Spleen (tissue), 7 donors: ENCODE data around the gene CHAMP1.

Experiments
- POLR2AphosphoS5 ChIP-seq, 3 donors: sonication (generic); formaldehyde crosslinking; IDR thresholded peaks; one replicate each; pipeline ENCODE4 v1.5.1; 2017; ENCODE audit warnings: antibody characterized with exemption in 3 of 3
- TF ChIP-seq, protein P1 (sequence below), 11 experiments: fragments of 200-600 bp in 7 of 11; fragments of 450-650 bp in 4 of 11; sonication (generic) in 4 of 11; IDR thresholded peaks in 8 of 11; conservative IDR thresholded peaks in 3 of 11; 1 replicate in 7 of 11; 2 replicates in 4 of 11; pipeline versions ENCODE4 v1.4.0 to v1.8.0; 2016 to 2021; ENCODE audit warnings: antibody characterized with exemption in 11 of 11, inconsistent platforms in 4 of 11, mild to moderate bottlenecking in 1 of 11
- donor health status: DM: no; HTN: no; CAD: no; lungs with moderate emphysema.
- donor health status: DM: no; HTN: no; CAD: no.
- donor health status: DM: no; HTN: no; CAD: no.

DNA sequence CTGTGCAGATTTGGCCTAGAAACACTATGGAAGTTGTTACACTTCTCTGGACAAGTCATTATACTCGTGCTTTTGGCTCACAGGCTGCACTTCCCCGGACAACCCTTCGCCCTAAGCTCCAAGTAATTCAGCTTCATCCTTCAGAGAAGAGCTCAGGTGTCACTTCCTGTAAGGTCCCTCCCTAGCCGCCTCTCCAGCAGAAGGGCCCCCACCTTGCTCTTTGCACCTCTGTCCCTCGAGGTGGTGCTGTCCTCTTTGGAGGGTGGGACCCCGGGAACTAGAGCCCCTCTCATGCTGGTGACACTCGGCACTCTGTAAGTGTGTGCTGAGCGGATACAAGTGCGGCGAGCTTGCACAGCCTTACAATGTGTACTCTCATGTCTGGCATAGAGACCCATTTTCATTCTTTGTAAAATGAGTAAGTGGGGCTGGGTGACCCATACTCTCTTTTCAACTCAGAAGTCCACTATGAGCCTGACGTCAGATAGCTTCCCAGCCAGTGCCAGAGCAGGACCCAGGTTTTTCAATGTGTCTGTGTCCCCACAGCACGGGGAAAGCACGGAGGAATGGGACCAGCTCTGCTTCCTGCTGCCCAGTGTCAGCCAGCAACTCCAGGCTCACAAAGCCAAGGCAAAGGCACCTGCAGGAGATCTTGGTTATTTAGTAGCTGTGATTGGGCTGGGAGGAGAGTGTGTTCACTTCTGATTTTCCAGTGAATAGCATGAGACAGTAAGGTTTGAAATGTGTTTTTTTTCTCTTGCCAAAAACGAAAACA, 26.9 kb downstream of the CHAMP1 start:
- TF ChIP-seq, protein P1, sequence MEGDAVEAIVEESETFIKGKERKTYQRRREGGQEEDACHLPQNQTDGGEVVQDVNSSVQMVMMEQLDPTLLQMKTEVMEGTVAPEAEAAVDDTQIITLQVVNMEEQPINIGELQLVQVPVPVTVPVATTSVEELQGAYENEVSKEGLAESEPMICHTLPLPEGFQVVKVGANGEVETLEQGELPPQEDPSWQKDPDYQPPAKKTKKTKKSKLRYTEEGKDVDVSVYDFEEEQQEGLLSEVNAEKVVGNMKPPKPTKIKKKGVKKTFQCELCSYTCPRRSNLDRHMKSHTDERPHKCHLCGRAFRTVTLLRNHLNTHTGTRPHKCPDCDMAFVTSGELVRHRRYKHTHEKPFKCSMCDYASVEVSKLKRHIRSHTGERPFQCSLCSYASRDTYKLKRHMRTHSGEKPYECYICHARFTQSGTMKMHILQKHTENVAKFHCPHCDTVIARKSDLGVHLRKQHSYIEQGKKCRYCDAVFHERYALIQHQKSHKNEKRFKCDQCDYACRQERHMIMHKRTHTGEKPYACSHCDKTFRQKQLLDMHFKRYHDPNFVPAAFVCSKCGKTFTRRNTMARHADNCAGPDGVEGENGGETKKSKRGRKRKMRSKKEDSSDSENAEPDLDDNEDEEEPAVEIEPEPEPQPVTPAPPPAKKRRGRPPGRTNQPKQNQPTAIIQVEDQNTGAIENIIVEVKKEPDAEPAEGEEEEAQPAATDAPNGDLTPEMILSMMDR (IDR thresholded peaks at IDR 0.05 in 8 of 11, conservative IDR thresholded peaks at IDR 0.05 in 3 of 11): no peak
- no peak for TF ChIP-seq POLR2AphosphoS5 (IDR thresholded peaks at IDR 0.05)
